GM19035 (cell line): Measurements from ENCODE around the gene PROC.
"Not testable (repeated sequence)": the region's sequence is repeated elsewhere in the genome, so short reads cannot be mapped to it uniquely, and the experiment has no call there.

Source experiments
- ATAC-seq: cut with Tn5 transposase; IDR thresholded peaks from one replicate; pipeline ENCODE4 v1.9.1; 2021; ENCODE audit not compliant: unreplicated experiment

PROC gene

GRCh38 chr2:127425540-127426490 lies 7.6 kb downstream of the PROC start:
- no peak for ATAC-seq

GRCh38 chr2:127426501-127427354 lies 8.5 kb downstream of the PROC start:
- no peak for ATAC-seq

GRCh38 chr2:127427376-127428056 lies 9.3 kb downstream of the PROC start:
- no peak for ATAC-seq

GRCh38 chr2:127428057-127428814 lies 10.0 kb downstream of the PROC start:
- ATAC-seq = no peak

- ATAC-seq = no peak
These were observed 10.5 kb downstream of the PROC start for GRCh38 chr2:127428815-127429109.

- no peak for ATAC-seq
These were observed 11.1 kb downstream of the PROC start for GRCh38 chr2:127429291-127429690.

GRCh38 chr2:127429844-127430425 lies 11.7 kb downstream of the PROC start:
- ATAC-seq = no peak

- no peak for ATAC-seq
These were observed 13.3 kb downstream of the PROC start for GRCh38 chr2:127431408-127432023.

GRCh38 chr2:127434515-127434914 lies 16.3 kb downstream of the PROC start:
- ATAC-seq = no peak

- ATAC-seq = no peak
These were observed 18.8 kb downstream of the PROC start for GRCh38 chr2:127437056-127437455.

GRCh38 chr2:127437781-127438726 lies 19.8 kb downstream of the PROC start:
- no peak for ATAC-seq

GRCh38 chr2:127439343-127439742 lies 21.1 kb downstream of the PROC start:
- no peak for ATAC-seq

GRCh38 chr2:127448526-127448925 lies 30.3 kb downstream of the PROC start:
- ATAC-seq = no peak

- ATAC-seq = no peak
These were observed 31.2 kb downstream of the PROC start for GRCh38 chr2:127449414-127449813.

GRCh38 chr2:127449898-127450297 lies 31.7 kb downstream of the PROC start:
- ATAC-seq = no peak

GRCh38 chr2:127451981-127452380 lies 33.8 kb downstream of the PROC start:
- ATAC-seq = no peak

- ATAC-seq = not testable (repeated sequence)
These were observed 34.2 kb downstream of the PROC start for GRCh38 chr2:127452423-127452822.

GRCh38 chr2:127453013-127453391 lies 34.8 kb downstream of the PROC start:
- no peak for ATAC-seq
